ENCODE data around the gene TNNI2.
"Not testable (repeated sequence)": the region's sequence is repeated elsewhere in the genome, so short reads cannot be mapped to it uniquely, and the experiment has no call there.

TNNI2 gene

GRCh38 chr11:1870721-1871466, 32.1 kb downstream of the TNNI2 start:
- H4K20me1 ChIP-seq = peaks cover 63% of the 10 kb centered on the region
- H3K4me3 ChIP-seq = no peak overlapping the region
- H3K27me3 ChIP-seq = peaks cover 53% of the 10 kb centered on the region
- H3K9ac ChIP-seq = no peak overlapping the region
- peaks cover 85% of the 10 kb centered on the region for H3K4me1 ChIP-seq
- H3K4me2 ChIP-seq = peak overlapping the region; percentile 99
- H3K27ac ChIP-seq = no peak overlapping the region
- no peak for TF ChIP-seq Cebpa-rat (IDR thresholded peaks at IDR 0.05)
- H3K36me3 ChIP-seq = no peaks in the 10 kb centered on the region
- no peaks in the 10 kb centered on the region for H3K9me3 ChIP-seq

DNA sequence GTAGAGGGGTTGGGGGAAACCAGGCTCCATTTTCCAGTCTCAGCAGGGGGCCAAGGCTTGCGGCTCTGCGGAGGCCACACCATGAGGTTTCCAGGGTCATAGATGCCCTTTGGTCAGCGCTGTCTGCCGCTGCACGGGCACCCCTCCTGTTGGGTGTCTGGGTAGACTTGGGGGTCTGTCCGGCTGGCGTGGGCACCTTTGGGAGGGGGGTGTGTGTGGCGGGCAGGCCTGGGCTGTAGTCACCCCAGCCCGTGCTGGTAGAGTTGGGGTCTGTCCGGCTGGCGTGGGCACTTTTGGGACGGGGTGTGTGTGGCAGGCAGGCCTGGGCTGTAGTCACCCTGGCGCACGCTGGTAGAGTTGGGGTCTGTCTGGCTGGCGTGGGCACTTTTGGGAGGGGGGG, 32.8 kb downstream of the TNNI2 start:
- Histone ChIP-seq H3K4me3 (no peak overlapping the region), H3K27me3 (peaks cover 47% of the 10 kb centered on the region)

DNA sequence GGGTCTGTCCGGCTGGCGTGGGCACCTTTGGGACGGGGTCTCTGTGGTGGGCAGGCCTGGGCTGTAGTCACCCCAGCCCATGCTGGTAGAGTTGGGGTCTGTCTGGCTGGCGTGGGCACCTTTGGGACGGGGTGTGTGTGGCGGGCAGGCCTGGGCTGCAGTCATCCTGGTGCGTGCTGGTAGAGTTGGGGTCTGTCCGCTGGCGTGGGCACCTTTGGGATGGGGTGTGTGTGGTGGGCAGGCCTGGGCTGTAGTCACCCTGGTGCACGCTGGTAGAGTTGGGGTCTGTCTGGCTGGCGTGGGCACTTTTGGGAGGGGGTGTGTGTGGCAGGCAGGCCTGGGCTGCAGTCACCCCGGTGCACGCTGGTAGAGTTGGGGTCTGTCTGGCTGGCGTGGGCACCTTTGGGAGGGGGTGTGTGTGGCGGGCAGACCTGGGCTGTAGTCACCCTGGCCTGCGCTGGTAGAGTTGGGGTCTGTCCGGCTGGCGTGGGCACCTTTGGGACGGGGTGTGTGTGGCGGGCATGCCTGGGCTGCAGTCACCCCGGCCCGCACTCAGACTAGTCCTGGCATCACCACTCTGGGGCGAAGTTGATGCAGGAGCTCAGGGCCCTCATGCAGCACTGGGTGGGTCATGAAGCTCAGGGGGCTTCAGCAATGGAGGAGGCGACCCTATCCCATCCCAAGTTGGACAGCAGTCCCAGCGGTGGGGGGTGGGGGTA, 33.6 kb downstream of the TNNI2 start:
- H4K20me1 ChIP-seq = peaks cover 57% of the 10 kb centered on the region
- H3K27me3 ChIP-seq = peaks cover 39% of the 10 kb centered on the region
- H3K4me1 ChIP-seq = peaks cover 92% of the 10 kb centered on the region
- no peaks in the 10 kb centered on the region for H3K9me3 ChIP-seq
- TF ChIP-seq Cebpa-rat (IDR thresholded peaks at IDR 0.05) = no peak
- H3K27ac ChIP-seq = no peak overlapping the region
- no peak overlapping the region for H3K9ac ChIP-seq
- peak overlapping the region; percentile 68 for H3K4me2 ChIP-seq
- H3K36me3 ChIP-seq = no peaks in the 10 kb centered on the region
- H3K4me3 ChIP-seq = no peak overlapping the region

More for the DNA sequence above, 32.8 kb downstream of the TNNI2 start:
- Histone ChIP-seq H3K36me3 (no peaks in the 10 kb centered on the region), H4K20me1 (peaks cover 63% of the 10 kb centered on the region), H3K9ac (no peak overlapping the region), H3K4me2 (peak overlapping the region; percentile 99), H3K27ac (no peak overlapping the region), H3K9me3 (no peaks in the 10 kb centered on the region), H3K4me1 (peaks cover 92% of the 10 kb centered on the region)
- no peak for TF ChIP-seq Cebpa-rat (IDR thresholded peaks at IDR 0.05)

DNA sequence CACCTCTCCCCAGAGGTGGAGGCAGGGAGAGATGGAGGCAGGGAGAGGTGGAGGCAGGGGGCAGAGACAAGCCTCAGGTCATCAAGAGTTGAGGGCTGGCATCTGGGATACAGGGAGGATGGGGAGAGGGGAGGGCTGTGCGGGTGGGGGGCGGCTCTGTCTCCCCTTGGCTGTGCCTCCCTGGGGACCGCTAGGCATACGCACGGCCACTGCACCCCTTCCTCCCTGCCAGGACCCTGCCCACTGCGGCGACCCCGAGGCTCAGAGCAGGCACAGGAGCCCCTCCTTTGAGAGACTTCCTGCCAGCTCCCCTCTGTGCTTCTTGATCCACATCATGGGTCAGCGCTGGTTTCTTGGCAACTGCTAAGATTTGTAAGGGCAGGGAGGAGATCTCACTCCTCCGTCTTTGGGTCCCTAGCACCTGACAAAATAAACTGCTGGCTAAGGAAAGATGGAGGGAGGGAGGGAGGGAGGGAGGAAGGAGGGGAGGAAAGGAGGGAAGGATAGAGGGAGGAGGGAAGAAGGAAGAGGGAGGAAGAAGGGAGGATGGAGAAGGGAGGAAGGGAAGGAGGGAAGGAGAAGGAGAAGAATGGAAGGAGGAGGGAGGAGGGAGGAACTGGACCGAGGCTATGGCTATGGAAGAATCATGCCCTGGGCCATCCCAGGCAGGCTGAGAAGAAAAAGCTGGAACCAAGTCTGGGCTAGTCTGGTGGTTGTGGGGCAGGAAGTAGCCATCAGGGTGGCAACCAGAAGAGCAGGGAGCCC, 34.4 kb downstream of the TNNI2 start:
- Histone ChIP-seq H3K27ac (no peak overlapping the region), H4K20me1 (peaks cover 52% of the 10 kb centered on the region), H3K9me3 (no peaks in the 10 kb centered on the region), H3K4me3 (no peak overlapping the region), H3K27me3 (peaks cover 33% of the 10 kb centered on the region), H3K4me1 (peaks cover 93% of the 10 kb centered on the region), H3K4me2 (peak overlapping the region; percentile 68), H3K36me3 (no peaks in the 10 kb centered on the region), H3K9ac (no peak overlapping the region)
- no peak for TF ChIP-seq Cebpa-rat (IDR thresholded peaks at IDR 0.05)

- H3K27me3 ChIP-seq = peaks cover 30% of the 10 kb centered on the region
- H4K20me1 ChIP-seq = peaks cover 47% of the 10 kb centered on the region
- H3K36me3 ChIP-seq, H3K4me3 ChIP-seq, H3K9ac ChIP-seq, H3K9me3 ChIP-seq, H3K27ac ChIP-seq: not testable (repeated sequence)
- H3K4me2 ChIP-seq = peak overlapping the region; percentile 68
- H3K4me1 ChIP-seq = peaks cover 92% of the 10 kb centered on the region
Measured at GRCh38 chr11:1873813-1874150, 35.0 kb downstream of the TNNI2 start.

- Histone ChIP-seq H3K27me3 (peaks cover 23% of the 10 kb centered on the region), H3K4me2 (peak overlapping the region; percentile 71; the same call in 1 of the 2 replicates), H4K20me1 (peaks cover 39% of the 10 kb centered on the region), H3K4me1 (peaks cover 90% of the 10 kb centered on the region)
- not testable (repeated sequence) for H3K9ac ChIP-seq, H3K27ac ChIP-seq, H3K4me3 ChIP-seq, H3K9me3 ChIP-seq, H3K36me3 ChIP-seq
Measured at GRCh38 chr11:1874441-1875092, 35.8 kb downstream of the TNNI2 start.

DNA sequence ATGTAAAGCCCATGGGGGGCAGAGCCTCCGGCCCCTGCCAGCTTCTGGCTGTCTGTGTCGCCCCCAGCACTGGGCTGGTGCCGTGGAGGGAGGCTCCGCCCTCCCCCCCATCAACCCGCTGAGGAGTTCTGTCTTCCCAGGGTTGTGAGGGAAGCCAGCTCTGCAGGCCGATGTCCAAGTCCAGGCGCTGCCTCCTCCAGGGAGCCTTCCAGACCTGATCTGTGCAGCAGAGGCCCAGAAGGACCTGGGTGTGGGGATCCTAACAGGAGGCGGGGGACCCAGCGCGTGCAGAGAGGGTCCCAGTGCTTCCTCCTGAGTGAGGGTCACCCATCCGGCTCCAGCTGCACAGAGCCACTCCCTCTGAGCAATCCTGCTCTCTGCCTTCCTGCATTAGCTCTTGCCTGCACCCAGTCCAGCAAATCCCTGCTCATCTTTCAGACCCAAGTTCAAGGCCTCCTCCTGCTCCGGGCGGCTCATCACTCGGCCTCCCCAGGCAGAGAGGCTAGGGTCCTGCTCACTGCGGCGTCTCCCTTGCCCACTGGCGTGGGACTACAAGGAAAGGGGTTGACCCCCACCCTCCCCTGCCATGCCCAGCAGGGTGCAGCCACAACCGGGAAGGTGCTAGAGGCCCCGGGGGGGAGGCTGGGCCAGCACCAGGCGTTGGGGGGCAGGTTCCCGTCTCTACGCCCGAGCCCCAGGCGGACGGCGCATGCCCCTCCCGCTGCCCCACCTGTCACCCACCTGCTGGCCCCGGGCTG, 36.5 kb downstream of the TNNI2 start:
- Histone ChIP-seq H3K9ac (no peak overlapping the region), H3K9me3 (no peaks in the 10 kb centered on the region), H3K27me3 (peaks cover 16% of the 10 kb centered on the region), H4K20me1 (peaks cover 32% of the 10 kb centered on the region), H3K4me3 (no peak overlapping the region), H3K4me2 (peak overlapping the region; percentile 71), H3K36me3 (no peaks in the 10 kb centered on the region), H3K4me1 (peaks cover 90% of the 10 kb centered on the region), H3K27ac (no peak overlapping the region)
- no peak for TF ChIP-seq Cebpa-rat (IDR thresholded peaks at IDR 0.05)

- H3K4me3 ChIP-seq, H3K36me3 ChIP-seq, H3K9ac ChIP-seq, H3K9me3 ChIP-seq, H3K27ac ChIP-seq, H3K27me3 ChIP-seq: not testable (repeated sequence)
- peak overlapping the region; percentile 71 for H3K4me2 ChIP-seq
- peaks cover 26% of the 10 kb centered on the region for H4K20me1 ChIP-seq
- peaks cover 90% of the 10 kb centered on the region for H3K4me1 ChIP-seq
Measured at GRCh38 chr11:1875851-1876301, 37.1 kb downstream of the TNNI2 start.

Data from BLaER1 (cell line).